GM18505 (cell line): ENCODE measurements around the gene ZNF555.

Source experiments
- ATAC-seq: cut with Tn5 transposase; IDR thresholded peaks from one replicate; pipeline ENCODE4 v1.9.1; 2021; ENCODE audit not compliant: unreplicated experiment
- POLR2A ChIP-seq: IDR thresholded peaks from 4 replicates; pipeline ENCODE4 v1.6.1; 2011; ENCODE audit warnings: borderline replicate concordance; ENCODE audit not compliant: insufficient read depth, insufficient read length; ENCODE audit errors: extremely low read depth

ZNF555 gene

GRCh38 chr19:2802826-2803225, 38.4 kb upstream of the ZNF555 start:
- no peak for ATAC-seq
- TF ChIP-seq POLR2A, result no peak

GRCh38 chr19:2803486-2804155, 37.7 kb upstream of the ZNF555 start:
- TF ChIP-seq POLR2A, result no peak
- ATAC-seq, result no peak

- no peak for ATAC-seq
- TF ChIP-seq POLR2A, result no peak
These were observed 36.9 kb upstream of the ZNF555 start for GRCh38 chr19:2804156-2805004.

- ATAC-seq, result no peak
- TF ChIP-seq POLR2A, result no peak
These were observed 35.9 kb upstream of the ZNF555 start for GRCh38 chr19:2805261-2805900.

- ATAC-seq, result no peak
- no peak for TF ChIP-seq POLR2A
These were observed 35.2 kb upstream of the ZNF555 start for GRCh38 chr19:2805991-2806649.

GRCh38 chr19:2806736-2807378, 34.4 kb upstream of the ZNF555 start:
- TF ChIP-seq POLR2A, result no peak
- ATAC-seq, result no peak

GRCh38 chr19:2807379-2808128, 33.7 kb upstream of the ZNF555 start:
- no peak for TF ChIP-seq POLR2A
- ATAC-seq, result no peak

- TF ChIP-seq POLR2A, result no peak
- ATAC-seq, result no peak
These were observed 32.9 kb upstream of the ZNF555 start for GRCh38 chr19:2808129-2808941.

- TF ChIP-seq POLR2A, result peak; percentile 0
- no peak for ATAC-seq
These were observed 31.7 kb upstream of the ZNF555 start for GRCh38 chr19:2809387-2810140.

- no peak for TF ChIP-seq POLR2A
- ATAC-seq, result no peak
These were observed 30.9 kb upstream of the ZNF555 start for GRCh38 chr19:2810141-2811091.
